Left ventricle myocardium superior (tissue), 1 donor: ENCODE measurements around the gene OR56B1. TPM values are rescaled to one million over a fixed set of nuclear protein-coding genes. Genes with fewer than 3 reads are reported as not detected.

ENCODE experiments used
- ATAC-seq: fragments of 200-7000 bp; cut with Tn5 transposase; one replicate; pipeline ENCODE4 v1.9.1; 2020; ENCODE audit warnings: mild to moderate bottlenecking, moderate library complexity
- DNase-seq: peaks from one replicate; pipeline ENCODE4 v3.0.0-alpha.2; 2020
- intact Hi-C: fragments of 100-400 bp; cut with micrococcal nuclease; formaldehyde crosslinking; loops from one replicate; pipeline ENCODE4 v1.11.0; 2022
- total RNA-seq: library from RNA; stranded (reverse); fragmentation: NEBNext Ultra II Directional; extraction: Animal tissue kit (Norgen Biotek cat#: 25700); gene quantifications from one replicate; pipeline ENCODE4 v1.2.1, GENCODE V29; 2021
- donor health status: DM: no; HTN: yes; CAD: no; lungs with severe emphysema.

Gene OR56B1
- total RNA-seq, 1 donor from 2014 or later = not detected

GRCh38 chr11:5719703-5720495, 16.3 kb upstream of the OR56B1 start:
- ATAC-seq (no peak), DNase-seq (no peak)
- intact Hi-C loops = no loop called here

- intact Hi-C loops = no loop called here
- no peak for ATAC-seq
Observed at GRCh38 chr11:5722622-5723021, 13.6 kb upstream of the OR56B1 start.

GRCh38 chr11:5726351-5726750, 9.9 kb upstream of the OR56B1 start:
- DNase-seq = no peak
- intact Hi-C loops = no loop called here
- no peak for ATAC-seq

More at GRCh38 chr11:5722622-5723021, 13.6 kb upstream of the OR56B1 start:
- no peak for DNase-seq

GRCh38 chr11:5727691-5728090, 8.6 kb upstream of the OR56B1 start:
- ATAC-seq = no peak
- no peak for DNase-seq
- intact Hi-C loops = no loop called here

- ATAC-seq = no peak
- intact Hi-C loops = no loop called here
- DNase-seq = no peak
Observed at GRCh38 chr11:5737091-5737490, 843 bp downstream of the OR56B1 start.

- intact Hi-C loops = no loop called here
- ATAC-seq = no peak
- DNase-seq = no peak
Observed at GRCh38 chr11:5737670-5738392, 1.6 kb downstream of the OR56B1 start.

- intact Hi-C loops = no loop called here
- no peak for DNase-seq
- ATAC-seq = no peak
Observed at GRCh38 chr11:5738431-5738830, 2.2 kb downstream of the OR56B1 start.

GRCh38 chr11:5746614-5747013, 10.4 kb downstream of the OR56B1 start:
- DNase-seq (no peak), ATAC-seq (no peak)
- intact Hi-C loops = no loop called here

- intact Hi-C loops = no loop called here
- ATAC-seq (no peak), DNase-seq (no peak)
Observed at GRCh38 chr11:5749836-5750235, 13.6 kb downstream of the OR56B1 start.

- intact Hi-C loops = no loop called here
- DNase-seq = no peak
- ATAC-seq = no peak
Observed at GRCh38 chr11:5753943-5754342, 17.7 kb downstream of the OR56B1 start, which contains the start of gene OR52N4. Gene OR52N4 (plus strand): TSS chr11:5754243. CDS start chr11:5754741, 498 bp downstream.

- no peak for DNase-seq
- no peak for ATAC-seq
- intact Hi-C loops = no loop called here
Observed at GRCh38 chr11:5767056-5767455, 30.8 kb downstream of the OR56B1 start.

GRCh38 chr11:5783255-5783654, 47.0 kb downstream of the OR56B1 start, which contains the start of gene OR52N5:
Gene OR52N5 (minus strand): TSS chr11:5783355. CDS start chr11:5778634, 4,721 bp downstream.
- ATAC-seq (no peak), DNase-seq (no peak)
- intact Hi-C loops = no loop called here

Other genes starting within 250 kb of the OR56B1 start
- not detected for gene OR52D1, start 247.8 kb upstream of the OR56B1 start, total RNA-seq
- not detected for gene UBQLN3, start 226.5 kb upstream of the OR56B1 start, total RNA-seq
- 0.17 TPM for gene UBQLNL, start 219.7 kb upstream of the OR56B1 start, total RNA-seq
- not detected for gene OR52H1, start 187.9 kb upstream of the OR56B1 start, total RNA-seq
- gene OR52B6, start 155.6 kb upstream of the OR56B1 start, total RNA-seq = not detected
- gene TRIM6, start 139.8 kb upstream of the OR56B1 start, total RNA-seq = 1.5 TPM
- 1.6 TPM for gene TRIM34, start 111.4 kb upstream of the OR56B1 start, total RNA-seq
- gene TRIM5, start 51.4 kb upstream of the OR56B1 start, total RNA-seq = 6.8 TPM
- 19.2 TPM for gene TRIM22, start 46.7 kb upstream of the OR56B1 start, total RNA-seq
- gene OR52N4, start 17.8 kb downstream of the OR56B1 start, total RNA-seq = not detected
- not detected for gene OR52N5, start 46.9 kb downstream of the OR56B1 start, total RNA-seq
- not detected for gene OR52N1, start 54.8 kb downstream of the OR56B1 start, total RNA-seq
- not detected for gene OR52N2, start 72.5 kb downstream of the OR56B1 start, total RNA-seq
- gene OR52E6, start 105.4 kb downstream of the OR56B1 start, total RNA-seq = not detected
- gene OR52E8, start 121.2 kb downstream of the OR56B1 start, total RNA-seq = not detected
- gene OR52E4, start 144.2 kb downstream of the OR56B1 start, total RNA-seq = not detected
- not detected for gene OR52E5, start 156.8 kb downstream of the OR56B1 start, total RNA-seq
- not detected for gene OR56A3, start 205.8 kb downstream of the OR56B1 start, total RNA-seq
- not detected for gene OR56A5, start 232.0 kb downstream of the OR56B1 start, total RNA-seq